ENCODE measurements around the gene FOXO6.

GRCh38 chr1:41328001-41328615 is 33.1 kb upstream of the FOXO6 start:
- no peak for TF ChIP-seq CTCF (conservative IDR thresholded peaks at IDR 0.05)
- no peak for TF ChIP-seq EZH2 (IDR thresholded peaks at IDR 0.05; ENCODE audit: low read depth)

Measured in PC-9 (cell line).